DLD1 (cell line): ENCODE data around the gene TRAPPC4.
"Not testable (repeated sequence)": the region's sequence is repeated elsewhere in the genome, so short reads cannot be mapped to it uniquely, and the experiment has no call there.

Experiments
- in situ Hi-C: cut with HindIII; loops from 2 replicates; pipeline ENCODE4 v1.10.0; 2017; ENCODE audit warnings: low sequenced_read_pairs

Gene TRAPPC4

DNA sequence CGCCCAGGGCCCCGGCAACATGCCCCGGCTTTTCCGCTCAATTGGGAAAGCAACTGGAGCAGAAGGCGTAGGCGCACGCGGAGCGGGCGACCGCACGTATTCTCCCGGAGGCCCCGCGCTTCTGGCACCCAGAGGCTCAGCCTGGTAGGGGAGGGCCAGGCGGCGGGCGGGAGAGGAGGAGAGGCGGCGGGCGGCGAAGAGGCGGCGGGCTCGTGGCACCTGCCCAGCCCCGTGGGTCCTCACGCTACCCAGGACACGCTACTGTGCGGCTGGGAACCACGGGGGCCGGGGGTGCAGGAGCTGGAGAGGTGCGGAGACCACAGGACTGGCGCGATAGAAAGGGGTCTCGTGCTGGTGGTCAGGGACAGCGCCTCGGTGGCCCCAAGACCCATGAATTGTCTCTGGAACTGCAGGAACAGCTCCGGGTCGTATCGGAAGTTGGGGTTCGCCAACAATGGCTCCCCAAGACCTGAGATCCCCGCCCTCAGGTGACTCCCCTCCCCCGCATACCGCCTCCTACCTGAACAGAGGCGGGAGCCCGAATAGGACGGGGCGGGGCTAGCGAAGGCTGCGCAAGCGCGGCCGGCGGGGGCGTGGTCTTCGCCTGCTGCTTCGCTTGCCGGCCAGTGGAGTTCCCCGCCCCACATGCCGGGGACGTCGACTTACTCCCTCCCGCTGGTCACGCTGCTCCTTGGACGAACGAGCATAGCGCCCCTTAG is 11.9 kb downstream of the TRAPPC4 start, which contains the start of gene SLC37A4:
SLC37A4 (minus strand) TSS at position 549 of the 719 bp plus-strand sequence.
- in situ Hi-C loops, result no loop called here

DNA sequence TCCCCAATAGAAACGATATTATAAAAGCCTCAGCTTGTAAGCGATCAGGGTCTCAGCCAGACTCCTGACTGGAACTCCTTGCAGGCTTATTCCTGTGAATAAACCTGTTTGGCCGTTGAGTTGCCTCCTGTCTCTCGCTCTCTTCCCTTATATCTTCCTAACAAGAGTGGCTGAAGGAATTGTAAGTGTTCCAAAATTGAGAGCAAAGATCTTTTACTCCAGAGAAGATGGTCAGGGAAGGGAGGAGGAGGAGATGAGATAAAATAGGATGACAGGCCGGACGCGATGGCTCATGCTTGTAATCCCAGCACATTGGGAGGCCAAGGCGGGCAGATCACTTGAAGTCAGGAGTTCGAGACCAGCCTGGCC is 13.3 kb downstream of the TRAPPC4 start:
- in situ Hi-C loops, result no loop called here

DNA sequence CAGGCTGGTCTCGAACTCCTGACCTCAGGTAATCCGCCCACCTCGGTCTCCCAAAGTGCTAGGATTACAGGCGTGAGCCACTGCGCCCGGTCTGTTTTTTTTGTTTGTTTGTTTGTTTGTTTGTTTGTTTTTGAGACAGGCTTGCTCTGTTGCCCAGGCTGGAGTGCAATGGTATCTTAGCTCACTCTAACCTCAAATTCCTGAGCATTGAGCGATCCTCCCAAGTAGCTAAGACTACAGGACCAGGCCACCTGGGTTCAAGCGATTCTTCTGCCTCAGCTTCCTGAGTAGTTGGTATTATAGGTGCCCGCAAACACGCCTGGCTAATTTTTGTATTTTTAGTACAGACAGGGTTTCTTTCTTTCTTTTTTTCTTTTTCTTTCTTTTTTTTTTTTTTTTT is 14.9 kb downstream of the TRAPPC4 start:
- in situ Hi-C loops, result not testable (repeated sequence)

DNA sequence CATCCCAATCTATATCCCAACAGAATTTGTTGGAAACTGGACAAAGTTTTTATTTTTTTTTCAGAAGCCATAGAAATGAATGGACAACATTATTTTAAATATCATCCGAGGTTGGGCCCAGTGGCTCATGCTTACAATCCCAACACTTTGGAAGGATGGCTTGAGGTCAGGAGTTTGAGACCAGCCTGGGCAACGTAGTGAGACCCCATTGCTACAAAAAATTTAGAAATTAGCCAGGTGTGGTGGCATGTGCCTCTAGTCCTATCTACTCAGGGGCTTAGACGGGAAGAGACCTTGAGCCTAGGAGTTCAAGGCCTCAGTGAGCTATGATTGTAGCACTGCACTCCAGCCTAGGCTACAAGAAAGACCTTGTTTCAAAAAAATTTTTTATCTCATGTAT is 16.2 kb downstream of the TRAPPC4 start:
- in situ Hi-C loops, result no loop called here

DNA sequence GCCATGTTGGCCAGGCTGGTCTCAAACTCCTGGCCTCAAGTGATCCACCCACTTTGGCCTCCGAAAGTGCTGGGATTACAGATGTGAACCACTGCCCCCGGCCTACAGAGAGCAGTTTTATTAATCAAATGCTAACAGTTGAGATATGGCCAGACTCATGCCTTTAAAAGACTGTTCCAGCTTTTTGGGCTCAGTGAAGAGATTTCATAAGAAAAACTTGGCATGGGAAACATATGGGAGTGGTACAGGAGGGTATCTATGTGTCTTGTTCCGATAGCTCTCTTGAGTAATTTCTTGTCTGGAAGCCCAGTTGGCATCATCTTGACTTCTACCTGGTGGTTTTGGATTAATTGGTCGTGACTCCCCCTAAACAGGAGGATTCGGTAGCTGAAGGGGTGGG is 20.3 kb downstream of the TRAPPC4 start:
- in situ Hi-C loops, result no loop called here

DNA sequence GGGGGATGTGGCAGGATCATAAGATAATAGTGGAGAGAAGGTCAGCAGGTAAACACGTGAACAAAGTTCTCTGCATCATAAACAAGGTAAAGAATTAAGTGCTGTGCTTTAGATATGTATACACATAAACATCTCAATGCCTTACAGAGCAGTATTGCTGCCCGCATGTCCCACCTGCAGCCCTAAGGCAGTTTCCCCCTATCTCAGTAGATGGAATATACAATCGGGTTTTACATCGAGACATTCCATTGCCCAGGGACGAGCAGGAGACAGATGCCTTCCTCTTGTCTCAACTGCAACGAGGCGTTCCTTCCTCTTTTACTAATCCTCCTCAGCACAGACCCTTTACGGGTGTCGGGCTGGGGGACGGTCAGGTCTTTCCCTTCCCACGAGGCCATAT is 20.9 kb downstream of the TRAPPC4 start:
- in situ Hi-C loops, result not testable (repeated sequence)

DNA sequence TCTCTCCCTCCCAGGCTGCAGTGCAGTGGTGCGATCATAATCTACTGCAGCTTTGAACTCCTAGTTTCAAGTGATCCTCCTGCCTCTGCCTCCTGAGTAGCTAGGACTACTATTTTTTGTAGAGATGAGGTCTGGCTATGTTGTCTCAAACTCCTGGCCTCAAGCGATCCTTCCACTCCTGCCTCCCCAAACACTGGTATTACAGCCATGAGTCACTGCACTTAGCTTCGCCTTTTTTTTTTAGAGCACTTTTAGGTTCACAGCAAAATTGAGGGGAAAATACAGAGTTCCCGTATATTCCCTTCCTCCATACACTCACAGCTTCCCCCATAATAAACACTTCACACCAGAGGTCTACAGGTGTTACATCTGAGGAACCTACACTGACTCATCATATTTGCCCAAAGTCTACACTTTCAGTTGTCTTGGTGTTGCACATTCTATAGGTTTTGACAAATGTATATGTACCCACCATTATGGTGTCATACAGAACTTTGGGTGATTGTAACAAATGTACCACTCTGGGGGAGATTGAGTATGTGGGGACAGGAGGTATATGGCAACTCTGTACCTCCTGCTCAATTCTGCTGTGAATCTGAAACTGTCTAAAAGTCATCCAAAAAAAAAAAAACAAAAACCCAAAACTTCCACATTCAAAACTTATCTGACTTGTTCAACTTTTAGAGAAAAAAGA is 23.4 kb downstream of the TRAPPC4 start:
- in situ Hi-C loops, result no loop called here

DNA sequence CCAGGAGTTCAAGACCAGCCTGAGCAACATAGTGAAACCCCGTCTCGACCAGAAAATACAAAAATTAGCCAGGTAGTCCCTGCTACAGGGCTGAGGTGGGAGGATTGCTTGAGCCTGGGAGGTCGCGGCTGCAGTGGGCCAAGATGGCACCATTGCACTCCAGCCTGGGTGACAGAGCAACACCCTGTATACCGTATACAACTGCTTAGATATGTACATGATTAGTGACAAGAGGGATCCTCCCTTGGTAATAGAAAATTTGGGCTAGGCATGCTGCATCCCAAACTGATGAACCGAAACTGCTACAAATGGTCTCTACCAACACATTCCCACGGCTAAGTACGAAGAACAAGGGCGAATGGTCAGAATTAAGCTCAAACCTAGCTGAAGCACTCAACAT is 24.4 kb downstream of the TRAPPC4 start:
- in situ Hi-C loops, result no loop called here

DNA sequence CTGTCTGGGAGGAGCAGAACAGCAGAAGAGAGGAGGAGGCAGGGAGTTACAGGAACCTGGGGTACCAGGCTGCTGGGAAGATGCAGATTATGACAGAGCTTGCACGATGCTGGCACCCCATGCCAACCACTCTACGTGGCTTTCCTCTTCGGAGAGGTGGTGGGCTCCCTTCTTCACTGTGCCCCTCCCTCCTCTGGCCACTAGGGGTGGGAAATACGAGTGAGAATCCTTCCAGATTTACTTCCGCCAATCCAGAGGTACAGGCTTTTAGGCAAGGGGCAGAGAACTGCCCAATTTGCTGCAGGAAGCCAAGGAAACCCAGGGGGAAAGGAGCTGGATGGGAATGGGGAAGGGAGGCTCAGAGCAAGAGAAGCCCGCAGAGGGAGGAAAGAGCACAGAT is 26.1 kb downstream of the TRAPPC4 start:
- in situ Hi-C loops, result no loop called here

DNA sequence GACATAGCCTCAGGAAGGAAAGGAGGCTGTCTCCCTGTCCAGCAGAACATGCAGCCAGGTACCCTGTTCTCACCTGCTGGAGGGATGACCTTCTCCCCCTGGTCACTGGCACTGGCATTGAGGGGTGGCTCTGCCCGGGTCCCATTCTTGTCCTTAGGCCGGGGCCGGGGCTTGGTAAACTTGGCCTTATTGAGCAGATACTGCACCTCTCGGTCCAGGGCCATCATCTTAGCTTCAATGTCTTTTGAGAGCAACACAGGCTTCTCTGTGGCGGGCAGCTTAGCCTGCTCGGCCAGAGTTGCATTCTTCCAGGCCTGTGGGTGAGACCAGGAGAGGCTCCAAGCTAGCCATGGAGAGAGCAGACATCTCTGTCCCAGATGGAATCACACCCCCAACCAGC is 27.9 kb downstream of the TRAPPC4 start:
- in situ Hi-C loops, result no loop called here

DNA sequence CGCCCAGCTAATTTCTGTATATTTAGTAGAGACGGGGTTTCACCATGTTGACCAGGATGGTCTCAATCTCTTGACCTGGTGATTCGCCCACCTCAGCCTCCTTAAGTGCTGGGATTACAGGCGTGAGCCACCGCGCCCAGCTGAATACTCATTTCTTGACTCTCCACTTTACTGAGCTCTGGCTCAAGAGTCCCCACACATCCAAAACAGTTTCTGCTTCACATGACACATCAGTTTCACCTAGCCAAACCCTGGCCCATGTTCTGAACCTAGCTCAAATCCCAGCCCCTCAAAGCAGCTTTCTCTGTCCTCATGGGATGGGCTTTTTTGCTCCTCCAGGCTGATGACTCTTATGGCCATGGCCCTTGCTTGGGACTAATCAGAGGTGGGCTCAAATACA is 28.6 kb downstream of the TRAPPC4 start:
- in situ Hi-C loops, result no loop called here

DNA sequence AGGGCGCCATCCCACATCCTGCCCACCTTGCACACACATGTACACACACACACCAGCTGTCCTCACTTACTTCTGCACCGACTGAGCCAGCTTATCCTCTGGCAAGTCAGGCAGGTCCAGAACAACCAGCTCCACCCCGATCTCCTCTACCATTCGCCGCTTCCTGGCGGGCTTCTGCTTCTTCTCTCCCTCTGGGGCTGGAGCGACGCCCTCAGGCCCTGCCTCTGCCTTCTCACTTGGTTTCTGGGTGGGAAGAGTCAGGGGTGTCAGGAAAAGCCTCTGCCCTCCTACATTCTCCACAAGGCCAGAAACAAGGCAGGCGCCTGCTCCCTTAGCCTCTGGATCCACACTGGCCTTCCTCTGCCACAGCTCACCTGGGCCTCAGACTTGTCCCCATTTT is 30.1 kb downstream of the TRAPPC4 start:
- in situ Hi-C loops, result no loop called here

DNA sequence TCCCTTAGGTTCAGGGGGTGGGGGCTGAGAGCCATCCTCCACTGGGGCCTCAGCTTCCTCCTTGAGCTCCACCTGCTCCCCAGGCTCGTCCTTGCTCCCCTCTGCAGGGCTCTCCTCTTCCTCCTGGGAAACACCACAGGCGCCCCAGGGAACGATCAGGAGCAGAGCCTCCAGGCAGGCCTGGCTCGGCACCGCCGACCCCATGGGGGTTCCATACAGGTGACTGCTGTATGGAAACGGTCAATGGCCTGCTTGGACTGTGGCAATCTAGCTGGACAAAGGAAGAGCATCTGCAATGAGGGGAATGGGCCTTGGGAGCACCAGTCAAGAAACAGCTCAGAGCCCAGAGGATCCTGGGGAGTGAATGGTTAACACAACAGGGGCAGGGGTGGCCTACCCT is 30.5 kb downstream of the TRAPPC4 start:
- in situ Hi-C loops, result no loop called here

DNA sequence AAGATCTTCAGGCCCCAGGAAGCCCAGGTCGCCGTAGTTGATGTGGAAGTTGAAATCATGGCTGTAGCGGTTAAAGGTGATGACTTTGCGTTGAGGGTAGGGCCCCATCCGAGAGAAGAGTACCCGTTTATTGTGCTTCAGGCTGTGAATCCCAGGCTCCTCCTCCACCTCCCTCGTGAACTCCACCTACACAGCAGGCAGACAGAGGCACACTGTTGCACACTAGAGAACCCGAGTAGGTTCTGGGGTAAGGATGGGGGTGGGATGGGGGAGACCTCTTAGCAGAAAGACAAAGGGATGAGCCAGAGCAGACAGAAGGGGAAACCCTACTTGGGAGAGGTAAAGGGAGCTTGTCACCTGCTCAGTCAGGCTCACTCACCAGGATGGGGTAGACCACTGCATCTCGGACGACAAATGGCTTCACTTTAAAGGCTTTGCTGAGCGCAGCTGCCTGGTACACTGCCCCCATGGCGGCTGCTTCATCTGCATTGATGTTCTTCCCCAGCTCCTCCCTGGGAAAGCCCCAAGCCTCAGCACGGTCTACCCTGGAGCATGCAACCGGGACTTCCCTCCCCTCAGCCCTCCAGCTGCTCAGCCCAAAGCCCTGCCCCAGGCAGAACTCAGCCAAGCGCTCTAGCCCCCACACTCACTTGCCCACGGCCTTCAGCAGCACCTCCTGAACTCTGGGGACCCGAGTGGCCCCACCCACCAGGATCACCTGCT is 33.0 kb downstream of the TRAPPC4 start:
- in situ Hi-C loops, result no loop called here

DNA sequence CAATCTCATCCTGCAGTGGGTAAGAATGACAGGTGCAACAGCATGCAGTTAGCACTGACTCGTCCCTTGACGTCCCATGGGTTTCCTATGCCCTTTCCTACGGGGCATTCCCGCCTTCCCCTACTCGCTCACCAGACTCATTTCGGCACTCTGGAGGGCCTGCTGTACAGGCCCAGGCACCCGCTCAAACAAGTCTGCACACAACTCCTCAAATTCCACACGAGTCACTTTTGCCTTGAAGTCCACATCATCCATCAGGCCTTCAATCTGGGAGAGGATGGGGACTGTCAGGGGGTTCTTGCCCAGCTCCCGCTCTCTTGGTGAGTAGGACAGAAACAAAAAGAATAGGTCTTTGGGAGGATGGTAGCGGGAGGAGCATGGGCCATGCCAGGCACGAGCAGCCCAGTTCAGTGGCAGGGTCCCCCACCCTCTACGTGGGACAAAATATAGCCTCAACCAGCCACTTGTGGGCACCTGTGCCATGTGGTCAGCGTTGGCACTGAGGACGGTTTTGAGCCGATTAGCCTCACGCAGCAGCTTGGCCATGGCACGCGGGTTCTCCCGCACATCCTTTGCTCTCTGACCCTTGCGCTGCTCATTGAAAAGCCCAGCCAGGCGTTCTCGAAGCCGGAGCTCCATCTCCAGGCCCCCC is 33.7 kb downstream of the TRAPPC4 start:
- in situ Hi-C loops, result no loop called here

DNA sequence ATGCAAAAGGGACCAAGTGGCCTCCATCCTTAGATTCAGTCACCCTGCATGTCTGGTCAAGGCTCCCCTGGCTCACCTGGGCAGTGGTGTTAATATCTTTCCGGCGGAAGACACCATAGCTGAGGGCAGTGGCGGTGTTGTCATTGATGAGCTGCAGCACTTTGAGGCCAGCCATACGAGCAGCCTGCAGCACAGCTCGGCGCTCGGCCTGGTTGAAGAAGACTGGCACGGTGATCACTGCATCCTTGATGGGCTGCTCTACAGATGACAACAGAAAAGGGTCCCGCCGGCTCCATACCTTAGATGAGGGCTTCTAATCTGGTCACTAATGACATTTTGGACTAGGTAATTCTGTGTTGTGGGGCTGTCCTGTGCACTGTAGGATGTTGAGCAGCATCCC is 35.9 kb downstream of the TRAPPC4 start:
- in situ Hi-C loops, result no loop called here

DNA sequence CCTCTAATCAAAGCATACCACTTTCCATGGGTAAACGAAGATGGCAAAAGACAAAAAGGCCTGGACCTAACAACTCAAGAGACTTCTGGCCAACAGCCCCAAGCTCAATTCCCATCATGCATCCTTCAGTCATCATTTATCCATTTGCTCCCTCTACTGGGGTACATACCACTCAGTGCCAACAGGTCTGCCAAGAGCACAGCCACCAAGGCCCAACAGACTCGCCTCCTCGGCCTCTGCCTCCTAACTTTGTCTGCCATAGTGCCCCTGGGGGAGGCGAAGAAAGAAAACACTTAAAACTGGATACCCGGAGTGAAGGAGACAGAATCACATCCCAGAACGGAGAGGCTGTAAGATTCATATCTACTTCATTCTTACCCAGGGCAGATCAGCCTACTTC is 37.3 kb downstream of the TRAPPC4 start:
- in situ Hi-C loops, result no loop called here

DNA sequence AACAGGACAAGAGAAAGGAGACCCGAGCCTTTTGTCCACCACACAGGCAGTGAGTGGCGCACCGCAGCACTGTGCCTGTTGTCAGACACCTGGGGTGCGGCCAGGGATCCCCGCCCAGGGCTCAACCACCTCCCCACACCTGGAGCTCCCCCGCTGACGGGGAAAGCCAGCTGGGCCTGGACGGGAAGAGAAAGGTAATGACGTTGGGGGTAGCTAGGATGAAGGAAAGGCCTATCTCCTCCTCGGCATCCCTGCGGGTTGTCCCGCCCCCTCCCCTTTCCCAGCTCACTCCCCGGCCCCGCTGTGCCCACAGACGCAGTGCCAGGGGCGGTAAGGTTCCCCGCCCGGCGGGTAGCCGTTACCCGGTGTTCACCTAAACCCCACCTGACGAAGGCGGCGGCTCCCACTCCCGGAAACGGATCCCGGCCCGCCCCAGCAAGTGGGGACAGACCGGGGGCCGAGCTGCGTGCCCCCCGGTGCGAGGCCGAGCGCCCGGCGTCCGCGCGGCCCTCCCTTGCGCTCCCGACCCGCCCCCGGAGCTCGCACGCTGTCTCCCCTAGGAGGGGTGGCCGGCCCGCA is 37.9 kb downstream of the TRAPPC4 start:
- in situ Hi-C loops, result no loop called here

DNA sequence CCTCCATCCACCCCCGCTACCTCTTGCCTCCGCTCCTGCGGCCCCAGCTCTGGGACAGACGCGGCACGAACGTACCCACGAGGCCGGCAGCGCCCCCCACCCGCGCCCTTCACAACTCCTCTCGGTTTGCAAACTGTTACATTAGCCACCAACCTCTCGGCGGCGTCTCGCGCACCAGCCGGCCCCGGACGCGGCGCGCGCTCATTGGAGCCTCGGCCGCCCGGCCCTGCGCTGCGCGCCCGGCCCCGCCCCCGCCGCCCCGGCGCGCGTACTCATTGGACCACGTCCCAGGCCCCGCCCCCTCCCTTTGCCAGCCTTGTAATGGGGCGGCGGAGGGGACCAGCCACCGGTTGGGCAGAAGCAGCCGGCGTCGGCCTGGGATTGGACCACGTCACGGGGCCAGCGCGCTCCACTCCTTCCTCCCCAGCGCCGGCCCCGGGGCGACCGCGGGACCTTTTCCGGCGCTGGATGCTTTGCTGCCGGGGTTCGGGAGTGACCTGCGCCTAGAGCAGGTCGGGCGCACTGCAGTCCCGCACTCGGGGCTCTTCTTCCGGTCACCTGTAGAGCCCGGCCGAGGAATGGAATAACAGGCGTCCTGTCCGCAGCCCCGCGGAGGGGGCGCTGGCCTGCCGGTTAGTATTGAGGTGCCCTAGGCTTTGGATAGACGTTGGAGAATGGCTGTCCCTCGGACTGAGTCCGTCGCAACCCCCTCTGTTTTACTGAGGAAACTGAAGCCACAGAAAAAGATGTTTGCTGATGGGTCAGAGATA is 38.6 kb downstream of the TRAPPC4 start, which contains the start of gene HYOU1:
HYOU1 (minus strand) TSS at position 206 of the 770 bp plus-strand sequence. CDS start 1,045 bp downstream, outside the sequence.
- in situ Hi-C loops, result no loop called here

DNA sequence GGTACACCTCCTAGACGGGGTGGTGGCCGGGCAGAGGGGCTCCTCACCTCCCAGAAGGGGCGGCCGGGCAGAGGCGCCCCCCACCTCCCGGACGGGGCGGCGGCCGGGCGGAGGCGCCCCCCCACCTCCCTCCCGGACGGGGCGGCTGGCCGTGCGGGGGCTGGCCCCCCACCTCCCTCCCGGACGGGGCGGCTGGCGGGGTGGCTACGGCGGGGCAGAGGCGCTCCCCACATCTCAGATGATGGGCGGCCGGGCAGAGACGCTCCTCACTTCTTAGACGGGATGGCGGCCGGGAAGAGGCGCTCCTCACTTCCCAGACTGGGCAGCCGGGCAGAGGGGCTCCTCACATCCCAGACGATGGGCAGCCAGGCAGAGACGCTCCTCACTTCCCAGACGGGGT is 40.6 kb downstream of the TRAPPC4 start:
- in situ Hi-C loops, result not testable (repeated sequence)
